ENCODE measurements around the gene CDH9.

Gene CDH9

GRCh38 chr5:27038476-27038875 lies at the start of gene CDH9:
TSS of gene CDH9 (minus strand) at chr5:27038586. CDS start at chr5:26988333, 50,253 bp downstream.
- DNase-seq (ENCODE audit: low read depth) = no peak

- DNase-seq (ENCODE audit: low read depth) = no peak
These were observed 49.4 kb upstream of the CDH9 start for GRCh38 chr5:27087747-27088146.

GRCh38 chr5:27083449-27084415 lies 45.3 kb upstream of the CDH9 start:
- DNase-seq (ENCODE audit: low read depth) = no peak

- no peak for DNase-seq (ENCODE audit: low read depth)
These were observed 41.8 kb upstream of the CDH9 start for GRCh38 chr5:27080147-27080546.

GRCh38 chr5:27062451-27062850 lies 24.1 kb upstream of the CDH9 start:
- DNase-seq (ENCODE audit: low read depth) = no peak

- no peak for DNase-seq (ENCODE audit: low read depth)
These were observed 10.1 kb upstream of the CDH9 start for GRCh38 chr5:27048510-27048909.

GRCh38 chr5:27041372-27041771 lies 3.0 kb upstream of the CDH9 start:
- no peak for DNase-seq (ENCODE audit: low read depth)

GRCh38 chr5:27034565-27034964 lies 3.8 kb downstream of the CDH9 start:
- DNase-seq (ENCODE audit: low read depth) = no peak

- no peak for DNase-seq (ENCODE audit: low read depth)
These were observed 11.6 kb downstream of the CDH9 start for GRCh38 chr5:27026801-27027200.

GRCh38 chr5:27026063-27026462 lies 12.3 kb downstream of the CDH9 start:
- no peak for DNase-seq (ENCODE audit: low read depth)

- no peak for DNase-seq (ENCODE audit: low read depth)
These were observed 16.9 kb downstream of the CDH9 start for GRCh38 chr5:27021471-27021870.

GRCh38 chr5:27020973-27021372 lies 17.4 kb downstream of the CDH9 start:
- DNase-seq (ENCODE audit: low read depth) = no peak

- no peak for DNase-seq (ENCODE audit: low read depth)
These were observed 22.6 kb downstream of the CDH9 start for GRCh38 chr5:27015758-27016157.

- DNase-seq (ENCODE audit: low read depth) = no peak
These were observed 27.1 kb downstream of the CDH9 start for GRCh38 chr5:27011274-27011673.

- no peak for DNase-seq (ENCODE audit: low read depth)
These were observed 27.7 kb downstream of the CDH9 start for GRCh38 chr5:27010646-27011045.

- DNase-seq (ENCODE audit: low read depth) = no peak
These were observed 28.9 kb downstream of the CDH9 start for GRCh38 chr5:27009540-27009915.

GRCh38 chr5:27008604-27009539 lies 29.5 kb downstream of the CDH9 start:
- no peak for DNase-seq (ENCODE audit: low read depth)

GRCh38 chr5:27007121-27007520 lies 31.3 kb downstream of the CDH9 start:
- no peak for DNase-seq (ENCODE audit: low read depth)

- no peak for DNase-seq (ENCODE audit: low read depth)
These were observed 51.4 kb downstream of the CDH9 start for GRCh38 chr5:26986985-26987384.

- no peak for DNase-seq (ENCODE audit: low read depth)
These were observed 56.6 kb downstream of the CDH9 start for GRCh38 chr5:26981750-26982149.

GRCh38 chr5:26959290-26959689 lies 79.1 kb downstream of the CDH9 start:
- no peak for DNase-seq (ENCODE audit: low read depth)

- DNase-seq (ENCODE audit: low read depth) = no peak
These were observed 83.2 kb downstream of the CDH9 start for GRCh38 chr5:26955161-26955560.

- no peak for DNase-seq (ENCODE audit: low read depth)
These were observed 89.5 kb downstream of the CDH9 start for GRCh38 chr5:26948921-26949320.

All from GM04504 (cell line).